Fibroblast of skin of right biceps (primary cell): ENCODE data around the gene CPT1B.
"Not testable (repeated sequence)": the region's sequence is repeated elsewhere in the genome, so short reads cannot be mapped to it uniquely, and the experiment has no call there.

Experiments
- DNase-seq: peaks from one replicate; pipeline ENCODE4 v3.0.0-alpha.2; 2013

The CPT1B gene

DNA sequence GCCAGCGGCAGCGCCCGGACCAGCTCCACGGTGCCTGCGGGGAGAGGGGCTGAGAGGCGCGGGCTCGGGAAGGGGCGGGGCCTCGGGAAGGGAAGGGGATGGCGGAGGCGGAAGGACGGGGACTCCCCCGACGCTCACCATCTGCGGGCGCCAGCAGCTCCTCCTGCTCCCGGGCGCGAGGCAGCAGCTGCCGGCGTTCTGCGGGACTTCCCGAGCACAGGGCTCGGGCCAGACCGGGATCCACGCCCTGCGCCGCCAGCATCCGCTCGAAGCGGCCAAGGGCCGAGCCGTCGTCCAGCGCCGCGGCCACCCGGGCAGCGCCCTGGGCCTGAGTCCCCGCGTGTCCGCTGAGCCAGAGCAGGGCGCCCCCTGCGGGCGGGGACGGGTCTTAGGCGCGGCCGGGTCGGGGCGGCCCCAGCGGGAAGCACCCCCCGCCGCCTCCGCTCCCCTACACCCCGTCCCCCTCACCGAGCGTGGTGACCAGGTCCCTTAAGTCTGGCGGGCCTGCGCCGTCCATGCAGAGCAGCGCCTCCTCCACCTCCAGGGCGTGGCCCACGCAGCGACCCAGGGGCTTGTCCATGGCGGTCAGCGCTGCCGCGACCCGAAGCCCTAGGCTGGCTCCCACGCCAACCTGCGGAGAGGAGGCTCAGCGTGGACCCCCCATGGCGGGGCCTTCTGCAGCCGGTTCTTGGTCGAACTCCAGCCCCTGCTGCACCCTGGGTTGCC lies 52.0 kb downstream of the CPT1B start:
- DNase-seq = peak; percentile 81

DNA sequence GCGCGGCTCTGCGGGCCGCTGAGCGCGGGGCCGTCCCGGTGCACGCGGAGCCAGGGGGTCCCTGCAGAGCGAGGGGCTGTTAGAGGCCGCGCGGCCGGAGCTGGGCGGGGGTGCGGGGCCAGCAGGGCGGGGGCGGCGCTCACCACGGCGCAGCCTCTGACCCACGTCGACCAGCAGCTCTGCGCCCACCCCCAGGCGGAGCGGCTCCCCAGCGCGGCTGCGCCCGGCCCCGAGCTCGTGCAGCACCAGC lies 52.4 kb downstream of the CPT1B start:
- no peak for DNase-seq

DNA sequence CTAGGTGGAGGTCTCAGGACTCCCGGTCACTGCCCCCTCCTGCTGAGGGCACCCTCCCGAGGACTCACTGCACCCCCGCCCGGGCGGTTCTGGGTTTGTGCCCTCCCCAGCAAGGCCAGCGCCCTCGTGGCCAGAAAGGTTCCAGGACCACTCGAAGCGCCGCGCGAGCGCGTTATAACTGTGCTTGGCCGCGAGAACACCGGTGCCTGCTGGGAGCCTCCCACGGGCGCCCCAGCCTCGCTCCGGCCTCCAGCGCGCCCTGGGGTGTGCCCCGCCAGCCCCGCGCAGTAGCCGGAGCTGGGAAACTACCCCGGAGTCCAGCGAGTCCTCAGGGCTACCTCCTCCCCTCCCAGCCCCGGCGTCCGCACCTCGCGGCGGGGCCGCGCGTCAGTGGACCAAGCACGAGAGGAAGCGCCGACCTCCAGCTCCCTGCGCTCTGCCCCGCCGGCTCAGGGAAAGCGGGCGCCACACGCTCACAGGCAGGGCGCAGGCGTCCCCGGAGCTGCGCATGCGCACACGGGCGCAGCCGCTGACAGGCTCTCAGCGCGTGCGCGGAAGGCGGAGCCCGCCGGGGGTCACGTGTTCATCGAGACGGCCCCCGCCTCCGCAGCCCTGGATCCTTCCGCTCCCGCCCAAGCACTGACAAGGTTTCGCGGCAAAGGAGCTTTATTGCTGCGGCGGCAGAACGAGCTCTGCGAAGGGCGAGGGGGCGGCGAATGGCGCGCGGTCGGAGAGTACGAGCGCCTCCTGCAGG lies 52.9 kb downstream of the CPT1B start, which contains the start of gene SCO2:
Gene SCO2, minus strand, starts transcription at position 495 of the 754 bp plus-strand sequence. CDS start 1,187 bp downstream, outside the sequence.
- DNase-seq = peak; percentile 98

DNA sequence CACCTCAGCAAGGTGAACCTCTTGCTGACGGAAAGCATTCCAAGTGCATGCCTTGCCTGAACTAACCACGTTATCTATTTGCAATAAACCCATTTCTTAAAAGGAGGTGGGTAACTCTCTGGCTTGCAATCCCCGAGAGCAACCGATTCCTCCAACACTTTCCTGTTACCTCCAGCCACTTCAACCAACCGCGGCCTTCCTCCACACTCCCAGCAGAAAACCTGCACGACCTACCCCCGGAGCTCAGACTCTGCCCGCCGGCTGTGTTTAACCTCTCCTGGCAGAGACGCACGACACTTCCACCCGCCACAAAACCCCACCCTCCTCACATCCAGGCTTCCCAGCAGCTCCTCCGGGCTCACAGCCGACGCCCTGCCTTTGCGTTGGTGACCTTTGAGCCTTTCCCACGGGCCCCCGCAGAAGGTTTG lies 53.5 kb downstream of the CPT1B start:
- DNase-seq = no peak

DNA sequence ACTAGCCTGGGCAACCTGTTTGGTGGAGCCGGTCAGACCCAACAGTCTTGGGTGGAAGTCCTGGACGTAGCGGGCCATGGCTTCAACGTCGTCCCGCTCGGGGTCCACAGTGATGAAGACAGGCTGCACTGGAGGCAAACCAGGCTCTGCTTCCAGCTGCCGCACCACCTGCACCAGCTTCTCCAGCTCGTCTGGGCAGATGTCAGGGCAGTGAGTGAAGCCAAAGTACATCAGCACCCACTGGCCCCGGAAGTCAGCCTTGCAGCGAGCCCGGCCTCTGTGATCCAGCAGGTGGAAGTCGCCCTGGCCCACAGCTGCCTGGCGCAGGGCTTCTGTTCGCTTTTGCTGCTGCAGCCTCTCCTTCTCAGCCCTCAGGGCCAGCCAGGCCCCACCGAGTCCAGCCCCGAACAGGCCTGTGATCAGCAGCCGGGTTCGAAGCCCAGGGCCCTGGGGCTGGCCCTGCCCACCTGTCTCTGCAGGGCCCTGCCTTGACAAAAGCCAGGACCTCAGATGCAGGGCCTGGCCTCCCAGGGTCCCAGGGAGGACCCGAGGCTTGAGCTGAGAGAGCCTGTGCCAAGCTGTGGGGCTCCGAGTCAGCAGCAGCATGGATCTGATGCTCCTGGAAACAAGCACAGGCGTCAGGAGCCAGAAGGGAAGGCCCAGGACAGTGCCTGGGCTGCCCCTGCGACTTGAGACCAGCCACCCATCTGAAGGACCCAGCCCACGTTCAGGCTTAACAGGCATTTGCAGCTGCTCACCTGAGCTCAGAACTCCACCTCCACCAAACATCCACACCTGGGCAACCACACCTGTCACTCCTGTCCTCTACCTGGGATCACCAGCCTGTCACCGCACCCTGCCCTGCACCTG lies 54.2 kb downstream of the CPT1B start:
- DNase-seq = no peak

DNA sequence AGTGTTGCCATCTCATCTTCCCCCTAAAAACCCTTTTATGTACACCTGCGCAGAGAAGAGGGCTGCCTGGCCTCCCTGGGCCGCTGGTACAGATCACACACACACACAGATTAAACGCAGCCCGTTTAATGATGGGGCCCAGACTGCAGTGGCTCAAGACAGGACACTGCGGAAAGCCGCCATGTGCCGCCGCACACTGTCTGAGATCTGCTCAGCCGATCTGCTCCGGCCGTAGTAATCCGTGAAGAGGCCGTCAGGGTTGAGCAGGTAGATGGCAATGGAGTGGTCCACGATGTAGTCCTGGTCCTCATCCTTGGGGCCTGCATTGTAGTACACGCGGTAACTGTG lies 54.8 kb downstream of the CPT1B start:
- DNase-seq = no peak

DNA sequence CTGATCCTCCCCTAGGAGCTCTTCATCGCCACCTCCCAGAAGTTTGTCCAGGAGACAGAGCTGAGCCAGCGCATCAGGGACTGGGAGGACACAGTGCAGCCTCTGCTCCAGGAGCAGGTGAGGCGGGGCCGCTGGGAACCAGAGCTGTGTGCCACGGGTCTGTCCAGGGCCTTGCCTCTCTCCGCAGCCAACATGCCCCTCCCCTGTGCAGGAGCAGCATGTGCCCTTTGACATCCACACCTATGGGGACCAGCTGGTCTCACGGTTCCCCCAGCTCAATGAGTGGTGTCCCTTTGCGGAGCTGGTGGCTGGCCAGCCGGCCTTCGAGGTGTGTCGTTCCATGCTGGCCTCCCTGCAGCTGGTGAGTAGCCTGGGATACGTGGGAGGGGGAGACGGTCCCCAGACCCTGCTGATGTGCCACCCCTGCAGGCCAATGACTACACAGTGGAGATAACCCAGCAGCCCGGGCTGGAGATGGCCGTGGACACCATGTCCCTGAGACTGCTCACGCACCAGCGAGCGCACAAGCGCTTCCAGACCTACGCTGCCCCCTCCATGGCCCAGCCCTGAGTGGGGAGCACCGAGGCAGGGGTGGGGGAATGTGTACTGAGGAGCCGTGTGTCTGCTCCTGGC lies 55.3 kb downstream of the CPT1B start:
- DNase-seq = no peak

DNA sequence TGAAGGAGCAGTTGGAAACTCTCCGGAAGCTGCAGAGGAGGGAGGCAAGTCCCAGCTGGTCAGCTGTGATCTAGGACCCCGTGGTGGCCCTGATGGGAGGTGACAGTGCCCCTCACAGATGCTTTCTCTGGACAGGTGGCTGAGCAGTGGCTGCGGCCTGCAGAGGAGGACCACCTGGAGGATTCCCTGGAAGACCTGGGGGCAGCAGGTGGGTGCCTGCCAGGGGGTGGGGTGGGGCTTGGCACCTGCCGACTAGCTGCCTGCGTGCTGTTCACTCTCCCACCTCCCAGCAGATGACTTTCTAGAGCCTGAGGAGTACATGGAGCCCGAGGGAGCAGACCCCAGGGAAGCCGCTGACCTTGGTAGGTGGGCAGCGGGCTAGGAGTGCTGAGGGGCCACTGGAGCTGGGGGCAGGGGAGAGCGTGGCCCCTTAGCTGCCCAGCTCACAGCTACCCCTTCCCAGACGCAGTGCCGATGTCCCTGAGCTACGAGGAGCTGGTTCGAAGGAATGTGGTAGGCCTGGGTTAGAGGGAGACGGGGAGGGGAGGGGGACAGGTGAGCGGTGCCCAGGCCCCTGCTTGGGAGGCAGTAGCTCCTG lies 55.9 kb downstream of the CPT1B start:
- DNase-seq = no peak

DNA sequence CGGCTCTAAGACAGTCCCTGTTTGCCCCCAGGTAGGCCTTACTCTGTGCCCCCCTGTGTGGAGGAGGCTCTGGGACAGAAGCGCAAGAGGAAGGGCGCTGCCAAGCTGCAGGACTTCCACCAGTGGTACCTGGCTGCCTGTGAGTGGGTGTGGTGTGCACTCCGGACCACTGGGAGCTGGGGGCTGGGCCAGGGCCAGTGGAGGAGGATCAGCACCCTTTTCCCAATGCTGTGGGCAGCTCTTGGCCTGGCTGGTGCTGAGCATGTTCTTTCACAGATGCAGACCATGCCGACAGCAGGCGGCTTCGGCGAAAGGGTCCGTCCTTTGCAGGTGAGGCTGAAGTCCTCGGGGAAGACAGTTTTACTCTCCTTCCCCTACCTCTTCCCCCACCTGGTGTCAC lies 56.5 kb downstream of the CPT1B start:
- DNase-seq = no peak

DNA sequence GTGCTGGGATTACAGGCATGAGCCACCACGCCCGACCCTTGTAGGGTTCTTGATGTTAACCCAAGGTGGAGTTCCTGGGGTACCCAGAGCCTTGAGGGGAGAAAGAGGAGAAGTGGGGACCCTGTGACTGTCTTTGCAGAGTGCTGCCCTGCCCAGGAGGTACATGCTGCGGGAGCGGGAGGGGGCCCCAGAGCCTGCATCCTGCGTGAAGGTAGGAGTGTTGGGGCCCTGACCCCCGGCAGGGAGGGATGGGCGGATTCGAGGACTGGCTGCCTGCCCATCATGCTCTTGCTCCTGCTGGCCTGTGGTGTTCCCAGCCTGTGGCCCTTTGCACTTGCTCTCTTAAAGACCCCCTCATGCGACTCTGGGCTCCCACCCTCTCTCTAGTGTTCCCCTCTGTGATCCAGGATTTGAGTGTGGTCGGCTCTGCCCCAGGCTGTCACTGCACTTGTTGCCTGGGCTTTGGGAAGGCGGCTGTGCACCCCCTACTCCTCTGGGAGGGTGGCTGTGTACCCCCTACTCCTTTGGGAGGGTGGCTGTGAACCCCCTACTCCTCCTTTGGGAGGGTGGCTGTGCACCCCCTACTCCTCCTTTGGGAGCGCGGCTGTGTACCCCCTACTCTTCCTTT lies 57.3 kb downstream of the CPT1B start:
- DNase-seq = no peak

DNA sequence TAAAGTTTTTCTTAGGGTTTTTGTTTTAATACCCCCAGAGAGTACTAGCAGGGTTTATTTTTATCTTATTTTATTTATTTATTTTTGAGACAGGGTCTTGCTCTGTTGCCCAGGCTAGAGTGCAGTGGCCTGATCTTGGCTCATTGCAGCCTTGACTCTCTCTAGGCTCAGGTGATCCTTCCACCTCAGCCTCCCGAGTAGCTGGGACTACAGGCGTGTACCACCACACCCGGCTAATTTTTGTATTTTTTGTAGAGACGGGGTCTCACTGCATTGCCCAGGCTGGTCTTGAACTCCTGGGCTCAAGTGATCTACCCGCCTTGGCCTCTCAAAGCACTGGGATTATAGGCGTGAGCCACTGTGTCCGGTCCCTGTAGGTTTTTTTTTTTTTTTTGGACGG lies 58.0 kb downstream of the CPT1B start:
- DNase-seq = not testable (repeated sequence)

DNA sequence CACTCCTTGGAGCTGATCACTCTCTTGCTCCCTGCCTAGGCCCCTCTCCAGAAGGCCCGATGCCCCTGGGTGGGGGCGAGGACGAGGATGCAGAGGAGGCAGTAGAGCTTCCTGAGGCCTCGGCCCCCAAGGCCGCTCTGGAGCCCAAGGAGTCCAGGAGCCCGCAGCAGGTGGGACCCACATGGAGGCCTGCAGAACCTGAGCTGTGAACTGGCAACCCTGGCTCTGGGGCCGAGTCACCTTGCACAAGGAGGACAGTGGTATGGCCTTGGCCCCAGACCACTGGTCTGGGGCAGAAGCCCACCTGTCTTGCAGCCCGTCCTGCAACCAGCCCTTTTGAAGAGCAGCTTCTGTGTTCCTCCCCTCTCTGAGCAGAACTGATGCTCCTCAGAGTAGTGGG lies 59.1 kb downstream of the CPT1B start:
- DNase-seq = no peak
